NCI-H1105 treated with DMSO at 0.1 percent for 48 hours (cell line): ENCODE data around the gene EIF4E2.

ENCODE experiments used
- DNase-seq: peaks from one replicate; lab custom pipeline; 2025; lab: John Stamatoyannopoulos, UW

Gene EIF4E2

GRCh38 chr2:232598293-232598692 is 47.8 kb downstream of the EIF4E2 start:
- DNase-seq: no peak

DNA sequence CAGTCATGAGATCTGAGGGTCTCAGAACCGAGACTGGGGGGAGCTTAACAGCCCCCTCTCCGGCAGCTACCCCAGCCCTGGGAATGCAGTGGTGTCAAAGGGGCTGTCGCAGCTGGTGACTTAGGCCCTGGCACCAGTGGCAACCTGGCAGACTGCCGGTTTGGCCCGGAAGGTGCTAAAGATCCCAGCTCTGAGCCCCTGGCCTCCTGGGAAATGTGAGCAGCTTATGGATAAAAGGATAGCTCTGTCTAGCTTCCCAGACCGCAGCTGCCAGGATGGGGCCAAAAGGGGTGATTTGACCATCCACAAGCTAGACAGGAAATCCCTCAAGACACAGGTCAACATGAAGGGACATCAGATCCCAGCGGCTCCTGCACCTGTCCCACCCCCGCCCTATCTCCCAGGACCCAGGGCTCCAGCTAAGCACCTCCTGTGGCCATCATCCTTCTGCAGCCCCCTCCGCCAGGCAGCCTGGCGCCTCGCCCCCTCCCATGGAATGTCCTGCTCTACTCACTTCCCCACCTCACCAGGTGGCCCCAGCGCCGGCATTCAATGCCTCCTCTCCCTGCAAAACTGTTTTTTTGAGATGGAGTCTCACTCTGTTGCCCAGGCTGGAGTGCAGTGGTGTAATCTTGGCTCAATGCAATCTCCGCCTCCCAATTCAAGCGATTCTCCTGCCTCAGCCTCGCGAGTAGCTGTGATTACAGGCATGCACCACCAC is 49.7 kb downstream of the EIF4E2 start:
- DNase-seq: no peak

DNA sequence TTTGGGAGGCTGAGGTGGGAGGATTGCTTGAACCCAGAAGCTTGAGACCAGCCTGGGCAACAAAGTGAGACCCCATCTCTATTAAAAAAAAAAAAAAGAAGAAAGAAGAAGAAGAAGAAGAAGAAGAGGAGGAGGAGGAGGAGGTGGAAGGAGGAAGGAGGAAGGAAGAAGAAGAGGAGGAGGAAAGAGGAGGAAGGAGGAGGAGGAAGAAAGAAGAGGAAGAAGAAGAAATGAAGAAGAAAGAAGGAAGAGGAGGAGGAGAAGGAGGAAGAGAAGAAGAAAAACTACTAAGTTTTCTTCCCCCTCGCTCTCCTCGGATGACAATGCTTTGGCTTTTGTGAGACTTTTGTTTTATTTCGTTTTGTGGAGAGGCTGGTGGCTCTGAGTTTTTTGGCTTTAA is 52.8 kb downstream of the EIF4E2 start:
- no peak for DNase-seq

DNA sequence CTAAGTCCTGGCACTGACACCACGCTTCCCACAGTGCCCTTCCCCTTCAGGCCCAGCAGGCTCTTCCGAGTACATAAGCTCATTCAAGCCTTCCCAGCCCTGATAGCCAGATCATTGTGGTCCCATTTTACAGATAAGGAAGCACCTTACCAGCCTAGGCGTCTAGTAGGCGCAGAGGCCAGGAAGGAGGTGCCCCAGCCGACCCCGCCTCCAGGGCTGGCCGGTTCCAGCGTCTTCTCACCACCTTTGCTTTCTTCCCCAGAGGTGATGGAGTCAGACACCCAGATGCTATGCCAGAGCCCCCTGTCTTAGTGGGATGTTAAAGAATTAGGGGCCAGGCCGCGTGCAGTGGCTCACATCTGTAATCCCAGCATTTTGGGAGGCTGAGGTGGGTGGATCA is 54.0 kb downstream of the EIF4E2 start:
- no peak for DNase-seq

DNA sequence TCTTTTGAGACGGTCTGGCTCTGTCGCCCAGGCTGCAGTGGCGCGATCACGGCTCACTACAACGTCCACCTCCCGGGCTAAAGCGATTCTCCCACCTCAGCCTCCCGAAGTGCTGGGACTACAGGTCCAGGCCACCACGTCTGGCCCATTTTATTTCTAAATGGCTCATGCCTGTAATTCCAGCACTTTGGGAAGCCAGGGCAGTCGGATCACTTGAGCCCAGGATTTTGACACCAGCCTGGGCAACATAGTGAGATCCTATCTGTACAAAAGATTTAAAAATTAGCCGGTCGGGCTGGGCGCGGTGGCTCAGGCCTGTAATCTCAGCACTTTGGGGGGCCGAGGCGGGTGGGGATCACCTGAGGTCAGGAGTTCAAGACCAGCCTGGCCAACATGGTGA is 56.5 kb downstream of the EIF4E2 start:
- DNase-seq: no peak

DNA sequence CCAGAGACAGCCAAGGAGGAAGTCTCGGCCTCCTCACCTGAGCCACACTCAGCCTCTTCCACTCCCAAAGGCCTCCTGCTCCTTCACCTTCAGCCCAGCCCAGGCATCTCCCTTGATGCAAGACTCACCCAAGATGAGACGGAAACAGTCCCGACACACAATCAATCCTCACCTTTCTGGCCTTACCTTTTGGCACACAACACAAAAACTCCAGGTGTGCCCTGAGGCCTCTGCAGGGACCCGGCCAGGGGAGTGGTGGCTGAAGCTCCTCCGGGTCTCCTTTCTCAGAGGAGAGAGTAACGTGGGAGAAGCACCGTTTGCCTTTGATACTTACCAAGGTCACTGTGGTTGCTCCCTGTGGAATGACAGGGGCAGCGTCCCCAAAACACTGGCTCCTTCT is 59.1 kb downstream of the EIF4E2 start:
- no peak for DNase-seq

GRCh38 chr2:232610081-232610480 is 59.6 kb downstream of the EIF4E2 start:
- DNase-seq: no peak

DNA sequence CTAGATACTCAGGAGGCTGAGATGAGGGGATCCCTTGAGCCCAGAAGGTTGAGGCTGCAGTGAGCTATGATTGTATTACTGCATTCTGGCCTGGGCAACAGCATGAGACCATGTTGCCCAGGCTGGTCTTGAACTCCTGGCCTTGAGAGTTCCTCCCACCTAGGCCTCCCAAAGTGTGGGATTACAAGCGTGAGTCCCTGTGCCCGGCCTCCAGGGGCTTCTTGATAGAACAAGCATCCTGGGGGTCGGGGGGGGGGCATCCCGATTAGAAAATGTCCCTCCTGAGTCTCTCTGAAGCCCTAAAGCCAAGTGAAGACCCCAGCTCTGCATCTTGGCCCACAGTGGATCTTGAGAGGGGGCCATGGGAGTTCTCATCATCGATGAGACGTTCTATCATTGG is 60.6 kb downstream of the EIF4E2 start:
- DNase-seq: no peak

DNA sequence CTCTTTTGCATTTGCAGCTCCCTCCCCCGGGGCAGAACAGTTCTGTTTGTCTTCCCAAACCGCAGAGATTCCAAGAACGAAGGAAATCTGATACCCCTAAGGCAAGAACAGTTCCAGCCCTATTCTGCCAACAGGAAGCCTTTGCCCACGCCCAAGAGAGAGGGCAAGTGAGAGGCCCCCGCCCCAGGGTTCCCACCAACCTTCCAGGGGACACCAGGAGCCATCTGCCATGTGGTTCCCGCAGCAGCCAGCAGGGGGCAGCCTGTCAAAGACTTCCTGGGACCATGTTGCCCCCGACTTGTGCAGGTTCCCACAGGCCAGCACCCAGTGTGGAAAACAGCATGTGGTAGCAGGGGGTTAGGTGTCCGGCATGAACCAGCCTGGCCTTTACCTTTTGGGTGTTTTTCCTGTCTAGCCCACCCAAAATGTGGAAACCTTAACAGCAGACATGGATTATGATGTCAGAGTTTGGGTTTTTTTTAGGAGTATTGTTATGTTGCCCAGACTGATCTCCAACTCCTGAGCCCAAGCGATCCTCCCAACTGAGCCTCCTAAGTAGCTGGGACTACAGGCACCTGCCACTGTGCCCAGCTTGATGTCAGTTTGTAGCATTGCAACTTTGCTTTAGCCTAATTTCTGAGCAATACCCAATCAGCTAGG is 61.2 kb downstream of the EIF4E2 start:
- peak; percentile 13 for DNase-seq

DNA sequence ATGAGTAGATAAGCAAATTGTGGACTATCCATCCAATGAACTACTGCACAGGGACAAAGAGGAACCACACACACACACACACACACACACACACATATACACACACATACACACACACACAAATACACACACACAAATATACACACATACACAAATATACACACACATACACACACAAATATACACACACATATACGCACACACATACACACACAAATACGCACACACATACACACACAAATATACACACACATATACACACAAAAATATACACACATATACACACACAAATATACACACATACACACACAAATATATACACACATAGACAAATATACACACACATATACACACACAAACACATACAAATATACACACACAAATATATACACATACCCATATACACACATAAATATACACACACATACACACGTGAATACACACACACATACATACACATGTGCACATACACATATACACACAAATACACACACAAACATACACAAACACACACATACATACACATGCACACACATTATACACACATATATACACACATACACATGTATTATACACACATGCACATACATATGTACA is 63.1 kb downstream of the EIF4E2 start:
- no peak for DNase-seq

GRCh38 chr2:232615339-232615738 is 64.8 kb downstream of the EIF4E2 start:
- DNase-seq: no peak
